Transverse colon (tissue), 3 donors: ENCODE data around the gene ZNF384.

Source experiments
- POLR2A ChIP-seq: fragments of 450-650 bp; IDR thresholded peaks from one replicate; pipeline ENCODE4 v1.6.1; 2016; ENCODE audit warnings: antibody characterized with exemption, mild to moderate bottlenecking, moderate library complexity
- TF ChIP-seq, protein P1 (sequence below), 5 experiments: fragments of 200-600 bp in 3 of 5; fragments of 450-650 bp in 2 of 5; sonication (generic) in 3 of 5; IDR thresholded peaks; 1 replicate in 2 of 5; 2 replicates in 3 of 5; pipeline ENCODE4 v1.5.1; 2016 to 2017; ENCODE audit warnings: antibody characterized with exemption in 5 of 5, inconsistent platforms in 3 of 5, mild to moderate bottlenecking in 2 of 5, moderate library complexity in 1 of 5

DNA sequence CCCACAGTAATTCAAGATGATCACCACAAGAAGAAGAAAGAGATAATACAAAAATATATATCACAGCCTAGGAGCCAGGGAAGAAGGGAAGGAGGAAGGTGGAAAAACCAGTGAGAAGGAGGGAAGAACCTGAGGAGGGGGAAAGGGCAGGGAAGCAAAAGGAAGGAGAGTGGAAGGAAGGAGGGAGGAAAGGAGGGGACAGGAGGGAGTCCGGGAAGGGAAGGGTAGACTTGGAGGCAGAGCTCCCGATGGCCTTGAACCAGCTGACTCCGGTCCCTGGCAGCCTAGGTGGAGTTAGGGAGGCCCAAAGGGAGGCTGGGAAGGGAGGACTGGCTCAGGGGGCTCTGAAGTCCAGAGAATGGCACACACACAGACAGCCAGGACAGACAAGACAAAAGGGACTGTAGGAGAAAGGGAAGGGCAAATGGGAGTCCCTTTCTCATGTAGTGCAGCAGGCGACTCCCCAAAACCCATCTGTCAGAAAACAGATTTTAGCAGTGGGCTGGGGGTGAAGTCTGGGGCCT lies 4.7 kb upstream of the ZNF384 start:
- TF ChIP-seq, protein P1, sequence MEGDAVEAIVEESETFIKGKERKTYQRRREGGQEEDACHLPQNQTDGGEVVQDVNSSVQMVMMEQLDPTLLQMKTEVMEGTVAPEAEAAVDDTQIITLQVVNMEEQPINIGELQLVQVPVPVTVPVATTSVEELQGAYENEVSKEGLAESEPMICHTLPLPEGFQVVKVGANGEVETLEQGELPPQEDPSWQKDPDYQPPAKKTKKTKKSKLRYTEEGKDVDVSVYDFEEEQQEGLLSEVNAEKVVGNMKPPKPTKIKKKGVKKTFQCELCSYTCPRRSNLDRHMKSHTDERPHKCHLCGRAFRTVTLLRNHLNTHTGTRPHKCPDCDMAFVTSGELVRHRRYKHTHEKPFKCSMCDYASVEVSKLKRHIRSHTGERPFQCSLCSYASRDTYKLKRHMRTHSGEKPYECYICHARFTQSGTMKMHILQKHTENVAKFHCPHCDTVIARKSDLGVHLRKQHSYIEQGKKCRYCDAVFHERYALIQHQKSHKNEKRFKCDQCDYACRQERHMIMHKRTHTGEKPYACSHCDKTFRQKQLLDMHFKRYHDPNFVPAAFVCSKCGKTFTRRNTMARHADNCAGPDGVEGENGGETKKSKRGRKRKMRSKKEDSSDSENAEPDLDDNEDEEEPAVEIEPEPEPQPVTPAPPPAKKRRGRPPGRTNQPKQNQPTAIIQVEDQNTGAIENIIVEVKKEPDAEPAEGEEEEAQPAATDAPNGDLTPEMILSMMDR (IDR thresholded peaks at IDR 0.05): no peak
- no peak for TF ChIP-seq POLR2A
